ENCODE data around the gene BTBD3.

Gene BTBD3

DNA sequence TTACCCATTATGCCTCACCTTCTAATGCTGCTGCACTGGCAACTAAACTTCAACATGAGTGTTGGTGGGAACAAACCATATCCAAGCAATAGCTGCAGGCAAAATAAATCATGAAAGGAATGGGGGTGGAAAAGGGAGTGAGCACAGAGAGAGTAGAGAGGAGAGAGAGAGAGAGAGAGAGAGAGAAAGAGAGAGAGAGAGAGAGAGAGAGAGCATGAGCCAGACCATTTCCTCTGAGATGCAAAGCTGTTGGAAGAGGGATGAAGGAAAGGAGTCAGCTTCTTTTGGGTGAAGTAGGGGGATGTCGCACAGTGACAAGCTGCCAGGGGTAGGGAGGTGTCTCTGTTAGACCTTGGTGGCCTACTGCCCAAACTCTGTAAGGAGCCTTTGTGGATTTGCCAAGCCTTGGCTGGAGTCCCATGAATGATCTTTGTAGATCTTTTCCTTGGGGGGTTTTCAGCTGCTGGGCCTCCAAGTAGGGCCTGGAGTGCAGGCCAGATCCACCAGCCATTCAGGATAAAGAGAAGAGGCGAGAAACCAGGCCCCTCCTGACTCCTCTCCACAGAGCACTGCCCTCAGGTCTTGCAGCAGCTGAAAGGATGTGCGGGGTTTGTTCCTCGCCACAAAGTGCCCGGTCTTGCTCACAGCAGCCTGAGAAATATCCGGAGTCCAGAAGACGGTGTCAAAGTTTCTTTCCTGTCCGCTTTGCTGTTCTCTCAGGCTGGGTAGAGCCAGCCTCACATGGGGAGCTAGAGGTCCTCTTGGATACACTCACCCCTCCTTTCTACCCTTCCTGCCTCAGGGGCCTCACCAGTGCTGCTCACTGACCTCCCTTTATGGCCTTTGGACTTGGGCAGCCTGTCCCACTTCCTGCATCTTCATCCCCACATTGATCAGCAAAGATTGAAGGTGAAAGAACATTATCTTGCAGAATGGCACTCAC lies 17.8 kb downstream of the BTBD3 start:
- H3K9ac ChIP-seq (ENCODE audit: low read length) = no peak overlapping the region
- H3K4me1 ChIP-seq (ENCODE audit: control insufficient read depth, insufficient read depth, low read length) = no peaks in the 10 kb centered on the region

DNA sequence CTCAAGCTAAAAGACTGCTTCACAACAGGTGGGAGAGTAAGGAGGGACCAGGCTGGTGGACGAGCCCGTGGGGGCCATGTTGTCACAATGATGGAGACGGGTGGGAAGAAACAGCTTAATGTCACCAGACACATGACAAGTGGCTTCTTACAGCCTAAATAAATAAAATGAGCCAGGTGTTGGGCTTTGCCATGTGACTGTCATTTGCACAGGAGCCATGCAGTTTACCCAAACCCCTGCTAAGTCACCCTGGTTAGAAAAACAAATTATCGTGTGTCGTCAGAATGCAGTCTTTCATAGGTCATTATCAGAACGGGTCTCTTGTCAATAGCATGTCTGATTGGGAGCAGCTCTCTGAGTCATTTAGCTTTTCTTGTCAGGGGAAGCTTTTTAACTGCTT lies 18.5 kb downstream of the BTBD3 start:
- Histone ChIP-seq H3K9me3 (ENCODE audit: control insufficient read depth, insufficient read depth, low read depth, low read length) (no peaks in the 10 kb centered on the region), H3K27ac (ENCODE audit: low read depth, low read length) (no peak overlapping the region), H3K4me3 (ENCODE audit: low read depth, low read length) (no peak overlapping the region), H3K9ac (ENCODE audit: low read length) (no peak overlapping the region), H3K4me1 (ENCODE audit: control insufficient read depth, insufficient read depth, low read length) (no peaks in the 10 kb centered on the region), H3K36me3 (ENCODE audit: control insufficient read depth, insufficient read depth, low read length) (no peaks in the 10 kb centered on the region), H3K27me3 (ENCODE audit: control insufficient read depth, insufficient read depth, low read length) (no peaks in the 10 kb centered on the region)

More for the DNA sequence above, 17.8 kb downstream of the BTBD3 start:
- Histone ChIP-seq H3K4me3 (ENCODE audit: low read depth, low read length) (no peak overlapping the region), H3K27ac (ENCODE audit: low read depth, low read length) (no peak overlapping the region), H3K27me3 (ENCODE audit: control insufficient read depth, insufficient read depth, low read length) (no peaks in the 10 kb centered on the region), H3K36me3 (ENCODE audit: control insufficient read depth, insufficient read depth, low read length) (no peaks in the 10 kb centered on the region), H3K9me3 (ENCODE audit: control insufficient read depth, insufficient read depth, low read depth, low read length) (no peaks in the 10 kb centered on the region)

DNA sequence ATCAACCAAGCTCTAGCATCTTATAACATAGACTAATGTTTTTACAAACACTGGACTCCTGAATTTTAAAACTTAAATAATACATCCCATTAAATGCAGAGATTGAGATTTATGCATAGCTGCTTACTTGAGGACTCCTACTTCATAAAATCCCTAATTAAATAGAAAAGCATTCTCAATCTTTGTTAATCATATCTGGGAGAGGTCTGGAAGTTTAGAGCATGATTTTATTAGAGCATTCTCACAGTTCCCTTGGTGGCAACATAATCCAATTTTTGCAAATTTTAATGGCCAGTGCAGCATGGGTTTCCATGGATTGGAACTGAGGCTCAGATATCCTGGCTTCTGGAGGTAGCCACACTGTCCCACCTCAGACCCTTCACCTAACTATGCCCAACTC lies 19.5 kb downstream of the BTBD3 start:
- no peak overlapping the region for H3K27ac ChIP-seq (ENCODE audit: low read depth, low read length)
- H3K36me3 ChIP-seq (ENCODE audit: control insufficient read depth, insufficient read depth, low read length) = no peaks in the 10 kb centered on the region
- H3K4me3 ChIP-seq (ENCODE audit: low read depth, low read length) = no peak overlapping the region
- no peaks in the 10 kb centered on the region for H3K27me3 ChIP-seq (ENCODE audit: control insufficient read depth, insufficient read depth, low read length)
- no peaks in the 10 kb centered on the region for H3K4me1 ChIP-seq (ENCODE audit: control insufficient read depth, insufficient read depth, low read length)
- no peak overlapping the region for H3K9ac ChIP-seq (ENCODE audit: low read length)
- H3K9me3 ChIP-seq (ENCODE audit: control insufficient read depth, insufficient read depth, low read depth, low read length) = no peaks in the 10 kb centered on the region

DNA sequence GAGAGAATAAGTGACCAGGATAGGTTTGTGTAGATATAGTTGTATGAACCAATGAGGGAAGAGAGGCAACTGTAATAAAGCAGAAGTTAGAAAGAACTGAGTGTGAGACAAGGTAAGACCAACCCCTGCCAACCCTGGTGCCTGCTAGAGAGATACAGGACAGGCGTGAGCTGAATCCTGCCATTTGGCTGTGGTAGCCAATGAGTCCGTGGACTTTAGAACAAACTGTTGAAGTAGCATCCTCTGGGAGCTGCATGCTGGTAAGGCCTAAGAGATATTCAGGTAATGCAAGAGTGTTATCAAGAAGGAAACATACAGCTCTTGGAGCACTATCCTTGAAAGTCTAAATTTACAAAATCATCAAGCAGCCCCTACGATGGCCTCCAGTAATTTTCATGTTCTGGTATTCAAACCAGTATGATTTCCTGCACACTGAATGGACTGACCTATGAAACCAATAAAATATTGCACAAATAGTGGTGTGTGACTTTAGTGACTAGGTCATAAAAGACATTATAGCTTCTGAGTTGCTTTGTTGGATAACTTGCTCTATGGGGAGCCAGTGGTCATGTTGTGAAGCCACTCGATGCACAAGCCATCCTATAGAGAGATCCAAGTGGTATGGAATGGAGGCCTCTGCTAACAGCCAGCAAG lies 24.0 kb downstream of the BTBD3 start:
- Histone ChIP-seq H3K27ac (ENCODE audit: low read depth, low read length) (no peak overlapping the region), H3K36me3 (ENCODE audit: control insufficient read depth, insufficient read depth, low read length) (no peaks in the 10 kb centered on the region), H3K4me1 (ENCODE audit: control insufficient read depth, insufficient read depth, low read length) (no peaks in the 10 kb centered on the region), H3K4me3 (ENCODE audit: low read depth, low read length) (no peak overlapping the region), H3K9ac (ENCODE audit: low read length) (no peak overlapping the region), H3K9me3 (ENCODE audit: control insufficient read depth, insufficient read depth, low read depth, low read length) (no peaks in the 10 kb centered on the region), H3K27me3 (ENCODE audit: control insufficient read depth, insufficient read depth, low read length) (no peaks in the 10 kb centered on the region)

- H3K27ac ChIP-seq (ENCODE audit: low read depth, low read length) = no peak overlapping the region
- H3K27me3 ChIP-seq (ENCODE audit: control insufficient read depth, insufficient read depth, low read length) = no peaks in the 10 kb centered on the region
- no peaks in the 10 kb centered on the region for H3K9me3 ChIP-seq (ENCODE audit: control insufficient read depth, insufficient read depth, low read depth, low read length)
- H3K9ac ChIP-seq (ENCODE audit: low read length) = no peak overlapping the region
- H3K4me3 ChIP-seq (ENCODE audit: low read depth, low read length) = no peak overlapping the region
- H3K36me3 ChIP-seq (ENCODE audit: control insufficient read depth, insufficient read depth, low read length) = no peaks in the 10 kb centered on the region
- no peaks in the 10 kb centered on the region for H3K4me1 ChIP-seq (ENCODE audit: control insufficient read depth, insufficient read depth, low read length)
Measured at GRCh38 chr20:11943778-11944177, 26.1 kb downstream of the BTBD3 start.

- Histone ChIP-seq H3K27me3 (ENCODE audit: control insufficient read depth, insufficient read depth, low read length) (no peaks in the 10 kb centered on the region), H3K4me3 (ENCODE audit: low read depth, low read length) (no peak overlapping the region), H3K9me3 (ENCODE audit: control insufficient read depth, insufficient read depth, low read depth, low read length) (no peaks in the 10 kb centered on the region), H3K27ac (ENCODE audit: low read depth, low read length) (no peak overlapping the region), H3K9ac (ENCODE audit: low read length) (no peak overlapping the region), H3K4me1 (ENCODE audit: control insufficient read depth, insufficient read depth, low read length) (no peaks in the 10 kb centered on the region), H3K36me3 (ENCODE audit: control insufficient read depth, insufficient read depth, low read length) (no peaks in the 10 kb centered on the region)
Measured at GRCh38 chr20:11948806-11949205, 31.1 kb downstream of the BTBD3 start.

DNA sequence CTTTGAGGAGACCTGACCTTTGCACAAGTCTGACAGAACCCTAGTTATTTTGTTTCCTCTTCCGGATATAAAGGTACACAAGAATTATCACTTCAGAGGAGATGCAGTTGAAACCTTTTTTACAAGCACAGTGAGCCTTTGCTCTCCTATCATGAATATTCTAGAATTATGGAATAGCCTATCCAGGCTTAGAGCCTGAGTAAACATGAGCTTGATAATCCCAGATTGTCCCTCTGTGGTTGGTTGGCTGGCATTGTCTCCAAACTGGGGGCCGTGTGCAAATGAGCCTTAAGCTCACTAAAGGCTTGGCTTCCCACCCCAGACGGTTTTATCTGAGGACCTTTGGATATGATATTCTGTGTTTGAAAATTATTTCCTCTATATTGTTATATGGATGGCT lies 32.0 kb downstream of the BTBD3 start:
- Histone ChIP-seq H3K27me3 (ENCODE audit: control insufficient read depth, insufficient read depth, low read length) (no peaks in the 10 kb centered on the region), H3K9ac (ENCODE audit: low read length) (no peak overlapping the region), H3K9me3 (ENCODE audit: control insufficient read depth, insufficient read depth, low read depth, low read length) (0 out of 2 replicates have a peak, but pooled peaks cover 1% of the 10 kb centered on the region), H3K4me1 (ENCODE audit: control insufficient read depth, insufficient read depth, low read length) (no peaks in the 10 kb centered on the region), H3K4me3 (ENCODE audit: low read depth, low read length) (no peak overlapping the region), H3K27ac (ENCODE audit: low read depth, low read length) (no peak overlapping the region), H3K36me3 (ENCODE audit: control insufficient read depth, insufficient read depth, low read length) (no peaks in the 10 kb centered on the region)

DNA sequence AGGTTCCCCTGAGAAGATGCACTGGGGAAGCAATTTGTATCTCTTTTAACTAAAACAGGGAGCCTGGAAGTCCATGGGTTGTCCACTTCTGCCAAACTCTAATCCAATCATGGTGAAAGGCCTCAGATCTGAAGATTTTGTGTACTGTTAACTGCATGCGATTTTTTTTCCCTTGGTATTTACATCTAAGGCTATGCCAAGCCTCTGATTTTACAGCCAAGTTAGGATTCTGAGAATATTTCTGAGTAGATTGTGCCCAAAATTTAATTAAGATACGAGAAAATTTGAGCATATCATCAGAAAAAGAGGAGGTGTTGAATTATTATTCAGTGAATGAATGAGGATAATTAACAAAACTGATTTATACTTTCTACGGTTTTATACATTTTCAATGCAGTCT lies 34.0 kb downstream of the BTBD3 start:
- Histone ChIP-seq H3K9ac (ENCODE audit: low read length) (no peak overlapping the region), H3K27me3 (ENCODE audit: control insufficient read depth, insufficient read depth, low read length) (no peaks in the 10 kb centered on the region), H3K4me1 (ENCODE audit: control insufficient read depth, insufficient read depth, low read length) (no peaks in the 10 kb centered on the region), H3K9me3 (ENCODE audit: control insufficient read depth, insufficient read depth, low read depth, low read length) (peaks cover 8% of the 10 kb centered on the region), H3K27ac (ENCODE audit: low read depth, low read length) (no peak overlapping the region), H3K36me3 (ENCODE audit: control insufficient read depth, insufficient read depth, low read length) (no peaks in the 10 kb centered on the region), H3K4me3 (ENCODE audit: low read depth, low read length) (no peak overlapping the region)

DNA sequence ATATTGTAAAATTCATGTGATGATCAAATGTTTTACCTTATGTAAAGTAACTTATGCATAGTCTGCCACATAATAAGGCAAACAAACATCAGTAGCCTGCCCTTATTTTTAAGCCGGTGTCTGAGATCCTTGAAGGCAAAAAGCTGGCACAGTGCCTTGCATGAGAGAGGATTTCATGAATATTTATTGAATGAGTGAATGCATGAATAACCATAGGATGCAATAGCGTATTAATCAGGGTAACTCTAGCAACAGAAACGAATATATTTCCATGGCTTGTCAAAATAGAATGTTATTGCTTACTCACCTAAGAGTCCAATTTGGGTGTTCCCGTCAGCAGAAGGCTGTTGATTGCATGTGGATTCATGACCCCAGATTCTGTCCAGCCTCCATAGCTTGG lies 34.9 kb downstream of the BTBD3 start:
- no peak overlapping the region for H3K27ac ChIP-seq (ENCODE audit: low read depth, low read length)
- no peak overlapping the region for H3K4me3 ChIP-seq (ENCODE audit: low read depth, low read length)
- H3K36me3 ChIP-seq (ENCODE audit: control insufficient read depth, insufficient read depth, low read length) = no peaks in the 10 kb centered on the region
- H3K4me1 ChIP-seq (ENCODE audit: control insufficient read depth, insufficient read depth, low read length) = no peaks in the 10 kb centered on the region
- H3K27me3 ChIP-seq (ENCODE audit: control insufficient read depth, insufficient read depth, low read length) = no peaks in the 10 kb centered on the region
- H3K9me3 ChIP-seq (ENCODE audit: control insufficient read depth, insufficient read depth, low read depth, low read length) = peaks cover 8% of the 10 kb centered on the region
- no peak overlapping the region for H3K9ac ChIP-seq (ENCODE audit: low read length)

- H3K27ac ChIP-seq (ENCODE audit: low read depth, low read length) = no peak overlapping the region
- no peaks in the 10 kb centered on the region for H3K4me1 ChIP-seq (ENCODE audit: control insufficient read depth, insufficient read depth, low read length)
- H3K9me3 ChIP-seq (ENCODE audit: control insufficient read depth, insufficient read depth, low read depth, low read length) = peaks cover 8% of the 10 kb centered on the region
- H3K36me3 ChIP-seq (ENCODE audit: control insufficient read depth, insufficient read depth, low read length) = no peaks in the 10 kb centered on the region
- no peak overlapping the region for H3K9ac ChIP-seq (ENCODE audit: low read length)
- no peak overlapping the region for H3K4me3 ChIP-seq (ENCODE audit: low read depth, low read length)
- peaks cover 6% of the 10 kb centered on the region; the same call in 1 of the 2 replicates for H3K27me3 ChIP-seq (ENCODE audit: control insufficient read depth, insufficient read depth, low read length)
Measured at GRCh38 chr20:11957911-11958310, 40.2 kb downstream of the BTBD3 start.

- Histone ChIP-seq H3K9ac (ENCODE audit: low read length) (no peak overlapping the region), H3K4me3 (ENCODE audit: low read depth, low read length) (no peak overlapping the region)
Measured at GRCh38 chr20:11958855-11959254, 41.2 kb downstream of the BTBD3 start.

More at GRCh38 chr20:11958855-11959254, 41.2 kb downstream of the BTBD3 start:
- Histone ChIP-seq H3K4me1 (ENCODE audit: control insufficient read depth, insufficient read depth, low read length) (no peaks in the 10 kb centered on the region), H3K36me3 (ENCODE audit: control insufficient read depth, insufficient read depth, low read length) (no peaks in the 10 kb centered on the region), H3K27ac (ENCODE audit: low read depth, low read length) (no peak overlapping the region), H3K27me3 (ENCODE audit: control insufficient read depth, insufficient read depth, low read length) (peaks cover 6% of the 10 kb centered on the region; the same call in 1 of the 2 replicates), H3K9me3 (ENCODE audit: control insufficient read depth, insufficient read depth, low read depth, low read length) (peaks cover 8% of the 10 kb centered on the region)

All from HUES6 (cell line).